ENCODE measurements around the gene KCNQ5. TPM values are rescaled to one million over a fixed set of nuclear protein-coding genes. Genes with fewer than 3 reads are reported as not detected.
"Not testable (repeated sequence)": the region's sequence is repeated elsewhere in the genome, so short reads cannot be mapped to it uniquely, and the experiment has no call there.

The KCNQ5 gene
- total RNA-seq, 2 donors from 2014 or later: 7.3 to 9.6 TPM

DNA sequence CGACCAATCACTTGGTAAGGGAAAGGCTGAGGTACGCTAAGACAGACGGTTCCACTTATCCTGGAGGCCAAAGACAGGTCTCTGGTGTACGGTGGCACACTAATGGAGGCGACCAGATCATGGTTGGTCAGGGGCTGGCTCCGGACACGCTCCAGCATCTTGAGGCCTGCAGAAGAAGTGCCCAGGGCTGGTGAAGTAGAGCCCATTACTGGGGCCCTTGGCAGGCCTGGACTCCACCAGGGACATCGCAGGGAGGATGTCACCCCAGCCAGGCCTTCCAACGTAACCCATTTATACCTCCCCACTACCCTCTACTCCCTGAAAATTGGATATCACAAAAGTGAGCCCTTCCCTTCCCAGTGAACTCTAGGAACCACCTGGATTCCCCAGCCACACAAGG is 587.3 kb downstream of the KCNQ5 start:
- Mint-ChIP-seq H3K27ac (no peak overlapping the region), H3K9me3 (no peaks in the 10 kb centered on the region), H3K36me3 (no peaks in the 10 kb centered on the region)
- ATAC-seq: no peak
- no peak for DNase-seq (ENCODE audit: low spot score in 2 of 2)

DNA sequence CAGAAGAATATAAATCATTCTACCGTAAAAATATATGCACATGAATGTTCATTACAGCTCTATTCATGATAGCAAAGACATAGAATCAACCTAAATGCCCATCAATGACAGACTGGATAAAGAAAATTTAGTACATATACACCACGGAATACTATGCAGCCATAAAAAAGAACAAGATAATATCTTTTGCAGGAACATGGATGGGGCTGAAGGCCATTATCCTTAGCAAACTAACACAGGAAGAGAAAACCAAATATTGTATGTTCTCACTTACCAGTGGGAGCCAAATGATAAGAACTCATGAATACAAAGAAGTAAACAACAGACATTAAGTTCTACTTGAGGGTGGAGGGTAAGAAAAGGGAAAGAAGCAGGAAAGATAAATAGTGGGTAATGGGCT is 595.0 kb downstream of the KCNQ5 start:
- Mint-ChIP-seq H3K9me3 (peaks cover 0 to 4% of the 10 kb centered on the region in 2 donors), H3K36me3 (no peaks in the 10 kb centered on the region)

DNA sequence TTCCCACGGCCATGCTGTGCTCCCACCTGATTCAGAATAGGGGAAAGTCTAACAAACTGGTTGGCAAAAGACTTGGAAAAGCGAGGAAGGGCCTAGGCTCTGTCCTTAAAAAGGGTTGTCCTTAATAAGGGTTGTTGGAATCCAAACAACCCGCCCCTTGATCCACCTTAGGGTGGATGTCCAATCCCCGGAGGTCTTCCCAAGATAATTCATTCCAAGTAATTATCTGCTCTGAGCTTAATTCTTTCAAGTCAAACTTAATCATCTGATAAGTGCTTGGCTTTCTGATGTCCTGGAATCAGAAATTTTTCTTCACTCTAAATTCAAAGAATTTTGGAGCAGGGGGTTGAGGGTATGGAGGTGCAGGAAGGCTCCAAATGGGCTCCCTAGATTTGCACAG is 603.5 kb downstream of the KCNQ5 start, which contains the start of gene KHDC1L:
Gene KHDC1L (minus strand): TSS at position 101 of the 400 bp plus-strand sequence. CDS start 88 bp downstream, at position 13.
- no peak for DNase-seq (ENCODE audit: low spot score in 2 of 2)
- ATAC-seq: no peak
- no peaks in the 10 kb centered on the region for H3K36me3 Mint-ChIP-seq
- no peaks in the 10 kb centered on the region for H3K9me3 Mint-ChIP-seq
- H3K27ac Mint-ChIP-seq: no peak within 1 kb of the TSS

More for the DNA sequence above, 595.0 kb downstream of the KCNQ5 start:
- no peak for DNase-seq (ENCODE audit: low spot score in 2 of 2)
- H3K27ac Mint-ChIP-seq: no peak overlapping the region
- no peak for ATAC-seq

DNA sequence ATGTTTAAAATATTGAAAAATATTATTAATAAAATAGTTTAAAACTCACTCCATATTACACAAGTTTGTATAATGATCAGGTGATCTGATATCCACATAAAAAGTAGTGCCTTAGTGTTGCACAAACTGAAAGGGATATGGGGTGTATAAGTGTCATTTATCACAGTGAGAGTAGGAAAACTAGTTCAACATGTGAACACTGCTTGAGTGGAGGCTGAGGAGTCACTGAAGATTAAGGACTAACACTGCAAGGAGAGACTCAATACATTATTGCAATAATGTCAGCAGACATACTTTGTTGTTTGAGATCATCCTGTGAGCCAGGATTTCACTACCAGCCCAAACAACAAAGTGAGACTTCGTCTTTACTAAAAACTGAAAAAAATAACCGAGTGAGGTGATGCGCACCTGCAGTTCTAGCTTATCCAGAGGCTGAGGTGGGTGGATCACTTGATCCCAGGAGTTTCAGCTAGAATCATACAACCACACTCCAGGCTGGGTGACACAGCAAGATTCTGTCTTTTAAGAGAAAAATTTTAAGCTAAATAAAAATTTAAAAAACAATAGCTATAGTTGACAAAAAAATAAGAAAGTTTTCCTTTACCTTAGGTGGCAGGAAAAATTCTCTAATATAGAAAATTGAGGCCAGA is 605.9 kb downstream of the KCNQ5 start:
- Mint-ChIP-seq H3K27ac (no peak overlapping the region), H3K36me3 (no peaks in the 10 kb centered on the region), H3K9me3 (no peaks in the 10 kb centered on the region)
- no peak for DNase-seq (ENCODE audit: low spot score in 2 of 2)
- ATAC-seq: no peak

DNA sequence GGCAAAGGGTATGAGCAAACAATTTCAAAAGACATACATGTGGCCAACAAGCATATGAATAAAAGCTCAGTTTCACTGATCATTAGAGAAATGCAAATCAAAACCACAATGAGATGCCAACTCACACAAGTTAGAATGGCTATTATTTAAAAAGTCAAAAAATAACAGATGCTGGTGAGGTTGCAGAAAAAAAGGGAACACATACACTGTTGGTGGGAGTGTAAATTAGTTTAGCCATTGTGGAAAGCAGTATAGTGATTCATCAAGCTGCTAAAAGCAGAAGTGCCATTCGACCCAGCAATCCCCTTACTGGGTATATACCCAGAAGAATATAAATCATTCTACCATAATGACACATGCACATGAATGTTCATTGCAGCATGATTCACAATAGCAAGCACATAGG is 610.1 kb downstream of the KCNQ5 start:
- Mint-ChIP-seq H3K27ac (no peak overlapping the region), H3K36me3 (no peaks in the 10 kb centered on the region), H3K9me3 (no peaks in the 10 kb centered on the region)
- DNase-seq (ENCODE audit: low spot score in 2 of 2): no peak
- no peak for ATAC-seq

DNA sequence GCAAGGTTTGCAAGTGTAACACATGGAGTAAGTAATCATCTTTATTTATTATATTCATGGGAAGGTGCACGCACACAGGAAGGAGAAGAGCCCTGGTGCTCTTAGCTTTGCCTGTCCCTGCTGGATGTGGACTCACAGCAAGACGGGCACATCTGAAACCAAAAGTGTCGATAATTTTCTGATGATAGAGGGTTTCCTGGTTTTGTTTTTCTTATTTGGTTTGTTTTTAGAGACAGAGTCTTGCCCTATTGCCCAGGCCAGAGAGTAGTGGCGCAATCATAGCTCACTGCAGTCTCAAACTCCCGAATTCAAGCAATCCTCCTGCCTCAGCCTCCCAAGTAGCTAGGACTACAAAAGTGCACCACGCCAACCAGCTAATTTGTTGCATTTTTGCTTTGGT is 611.2 kb downstream of the KCNQ5 start:
- no peak for ATAC-seq
- Mint-ChIP-seq H3K27ac (no peak overlapping the region), H3K36me3 (no peaks in the 10 kb centered on the region), H3K9me3 (no peaks in the 10 kb centered on the region)
- DNase-seq (ENCODE audit: low spot score in 2 of 2): no peak

DNA sequence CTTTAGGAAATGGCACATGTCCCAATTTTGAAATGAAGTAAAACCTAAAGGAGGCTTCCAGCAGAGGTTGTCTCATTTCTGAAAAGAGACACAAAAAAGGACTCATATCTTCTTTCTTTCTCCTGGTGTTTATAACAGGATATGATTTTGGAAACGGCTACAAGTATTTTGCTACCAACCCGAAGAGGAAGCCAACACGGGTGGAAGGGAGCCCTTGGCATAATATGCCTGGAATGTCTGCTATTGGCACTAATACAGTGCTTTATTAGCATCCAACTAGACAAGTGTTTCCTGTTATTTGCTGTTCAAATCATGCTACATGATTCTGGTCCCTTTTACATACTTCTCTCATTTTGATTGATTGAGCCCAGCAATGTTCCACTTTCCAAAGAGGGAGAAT is 612.1 kb downstream of the KCNQ5 start:
- H3K9me3 Mint-ChIP-seq; H3K27ac Mint-ChIP-seq; H3K36me3 Mint-ChIP-seq; DNase-seq (ENCODE audit: low spot score in 2 of 2); ATAC-seq: not testable (repeated sequence)

DNA sequence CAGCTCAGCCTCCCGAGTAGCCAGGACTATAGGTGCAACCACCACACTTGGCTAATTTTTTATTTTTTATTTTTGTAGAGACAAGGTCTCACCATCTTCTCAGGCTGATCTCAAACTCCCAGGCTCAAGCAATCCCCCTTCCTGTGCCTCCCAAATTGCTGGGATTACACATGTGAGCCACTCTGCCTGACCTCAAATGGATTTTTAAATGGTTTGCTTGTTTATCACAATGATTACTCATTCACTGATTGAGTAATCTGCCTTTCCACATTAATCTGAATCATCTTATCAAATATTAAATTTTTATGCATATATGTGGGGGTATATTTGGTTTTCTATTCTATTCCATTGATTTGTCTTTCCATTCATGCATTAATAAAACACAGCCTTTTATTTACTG is 612.9 kb downstream of the KCNQ5 start:
- DNase-seq (ENCODE audit: low spot score in 2 of 2) (no peak), ATAC-seq (no peak)
- Mint-ChIP-seq H3K27ac (no peak overlapping the region), H3K9me3 (no peaks in the 10 kb centered on the region), H3K36me3 (no peaks in the 10 kb centered on the region)

DNA sequence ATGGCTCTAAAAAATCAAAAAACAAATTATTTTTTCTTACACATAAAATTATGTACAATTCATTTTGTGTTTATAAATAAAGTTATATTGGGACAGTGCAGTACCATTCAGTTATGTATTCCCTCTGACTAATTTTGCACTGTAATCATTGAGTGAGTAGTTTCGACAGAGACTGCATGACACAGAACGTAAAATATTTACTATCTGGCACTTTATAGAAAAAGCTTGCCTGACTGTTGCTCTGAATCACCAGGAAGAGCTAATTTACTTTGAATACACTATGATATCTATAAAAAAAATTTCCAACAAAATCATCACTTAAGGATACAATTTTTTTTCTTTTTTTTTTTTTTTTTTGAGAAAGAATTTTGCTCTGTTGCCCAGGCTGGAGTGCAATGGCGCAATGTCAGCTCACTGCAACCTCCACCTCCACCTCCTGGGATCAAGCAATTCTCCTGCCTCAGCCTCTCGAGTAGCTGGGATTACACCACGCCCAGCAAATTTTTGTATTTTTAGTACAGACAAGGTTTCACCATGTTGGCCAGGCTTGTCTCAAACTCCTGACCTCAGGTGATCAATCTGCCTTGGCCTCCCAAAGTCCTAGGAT is 614.4 kb downstream of the KCNQ5 start:
- no peak for DNase-seq (ENCODE audit: low spot score in 2 of 2)
- ATAC-seq: no peak
- no peak overlapping the region for H3K27ac Mint-ChIP-seq
- H3K36me3 Mint-ChIP-seq: no peaks in the 10 kb centered on the region
- H3K9me3 Mint-ChIP-seq: no peaks in the 10 kb centered on the region

DNA sequence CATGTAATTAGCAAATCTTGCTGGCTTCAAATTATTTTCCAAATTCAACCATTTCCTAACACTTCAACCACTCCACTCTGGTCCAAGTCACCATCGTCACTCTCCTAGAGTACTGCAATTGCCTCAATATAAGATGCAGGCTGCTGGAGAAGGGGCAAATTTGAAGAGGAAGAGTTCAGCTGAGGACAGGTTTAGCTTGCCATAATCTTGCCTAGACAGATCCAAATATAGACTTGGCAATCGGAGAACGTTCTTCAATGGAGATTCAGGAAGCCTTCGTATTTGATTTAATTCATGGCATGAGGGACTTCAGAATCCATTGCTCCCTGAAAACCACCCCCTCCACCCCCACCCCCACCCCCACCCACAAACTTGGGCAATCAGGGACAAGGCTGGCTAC is 618.9 kb downstream of the KCNQ5 start:
- no peaks in the 10 kb centered on the region for H3K36me3 Mint-ChIP-seq
- ATAC-seq (no peak), DNase-seq (ENCODE audit: low spot score in 2 of 2) (no peak)
- H3K9me3 Mint-ChIP-seq: no peaks in the 10 kb centered on the region
- H3K27ac Mint-ChIP-seq: no peak overlapping the region

DNA sequence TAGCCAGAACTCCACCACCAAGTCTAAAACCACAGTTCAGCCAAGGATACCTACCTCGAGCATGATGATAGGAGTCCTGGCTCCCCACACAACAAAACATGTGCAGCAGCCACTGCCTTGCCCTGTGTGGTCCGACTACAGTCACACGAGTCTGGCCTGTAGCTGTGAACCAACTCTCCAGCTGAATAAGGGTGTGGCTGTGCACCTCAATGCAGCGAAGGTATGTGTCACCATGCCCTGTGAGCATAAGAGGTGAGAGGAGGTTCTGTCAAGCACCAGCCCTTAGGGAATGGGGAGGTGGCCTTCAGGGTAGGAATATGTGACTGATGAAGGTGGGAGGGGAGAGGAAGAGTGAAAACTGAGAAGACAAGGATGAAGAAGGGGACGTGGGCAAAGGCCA is 620.1 kb downstream of the KCNQ5 start:
- Mint-ChIP-seq H3K36me3 (no peaks in the 10 kb centered on the region), H3K27ac (no peak overlapping the region), H3K9me3 (no peaks in the 10 kb centered on the region)
- DNase-seq (ENCODE audit: low spot score in 2 of 2) (no peak), ATAC-seq (no peak)
